GM12873 (cell line): ENCODE measurements around the gene LGI1.

ENCODE experiments used
- CTCF ChIP-seq: IDR thresholded peaks from 2 replicates; pipeline ENCODE4 v1.5.1; 2012; ENCODE audit warnings: low read depth, mild to moderate bottlenecking, moderate library complexity, low read length, control low read depth; ENCODE audit not compliant: insufficient read depth; ENCODE audit errors: missing control alignments

LGI1 gene

DNA sequence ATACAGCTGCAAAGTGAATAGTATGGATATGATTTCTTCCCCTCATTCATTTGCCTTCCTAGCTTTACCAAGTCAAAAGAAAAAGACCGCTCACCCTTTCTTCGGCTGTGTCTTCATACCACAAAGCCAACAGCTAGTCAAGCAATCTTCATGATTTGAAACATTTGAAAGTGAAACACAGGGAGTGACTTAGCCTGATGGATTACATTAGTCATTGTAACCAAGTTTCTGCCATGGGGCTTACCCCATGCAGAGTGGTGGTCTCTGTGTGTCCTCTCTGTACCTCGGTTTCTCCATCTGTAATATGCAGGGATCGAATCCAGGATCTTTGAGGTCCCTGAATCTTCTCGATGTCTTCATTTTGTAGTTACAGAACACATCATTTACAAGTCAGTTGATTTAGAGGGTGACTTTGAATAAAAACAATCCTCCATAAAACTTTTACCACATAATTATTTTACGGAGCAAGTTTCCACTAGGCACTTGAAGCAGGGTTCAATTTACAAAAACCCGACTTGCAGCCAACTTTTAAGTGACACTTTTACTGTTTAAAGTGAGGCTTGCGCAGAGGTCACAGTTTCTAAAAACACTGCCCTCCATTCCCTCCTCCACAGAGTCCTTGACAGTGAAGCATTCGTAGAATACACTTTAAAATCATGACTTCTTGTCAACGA, 2.2 kb upstream of the LGI1 start:
- no peak for TF ChIP-seq CTCF

- no peak for TF ChIP-seq CTCF
Measured at GRCh38 chr10:93756118-93756517, 1.6 kb upstream of the LGI1 start.

- no peak for TF ChIP-seq CTCF
Measured at GRCh38 chr10:93757136-93757535, 600 bp upstream of the LGI1 start.

DNA sequence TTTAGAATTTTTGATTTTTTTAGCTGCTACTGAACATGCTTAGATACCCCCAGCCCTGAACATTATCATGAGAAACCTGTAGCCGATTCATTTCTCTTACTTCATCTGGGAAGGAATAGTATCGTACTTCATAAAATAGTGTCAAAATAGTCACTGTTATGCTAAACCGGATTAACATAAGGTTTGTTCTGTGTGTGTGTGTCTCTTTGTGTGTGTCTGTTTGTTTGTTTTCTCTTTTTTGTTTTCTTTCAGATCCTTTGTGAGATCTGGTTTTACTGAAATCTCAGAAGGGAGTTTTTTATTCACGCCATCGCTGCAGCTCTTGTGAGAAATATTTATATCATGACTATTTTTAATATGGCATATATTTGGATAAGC, 761 bp downstream of the LGI1 start:
- TF ChIP-seq CTCF, result no peak

DNA sequence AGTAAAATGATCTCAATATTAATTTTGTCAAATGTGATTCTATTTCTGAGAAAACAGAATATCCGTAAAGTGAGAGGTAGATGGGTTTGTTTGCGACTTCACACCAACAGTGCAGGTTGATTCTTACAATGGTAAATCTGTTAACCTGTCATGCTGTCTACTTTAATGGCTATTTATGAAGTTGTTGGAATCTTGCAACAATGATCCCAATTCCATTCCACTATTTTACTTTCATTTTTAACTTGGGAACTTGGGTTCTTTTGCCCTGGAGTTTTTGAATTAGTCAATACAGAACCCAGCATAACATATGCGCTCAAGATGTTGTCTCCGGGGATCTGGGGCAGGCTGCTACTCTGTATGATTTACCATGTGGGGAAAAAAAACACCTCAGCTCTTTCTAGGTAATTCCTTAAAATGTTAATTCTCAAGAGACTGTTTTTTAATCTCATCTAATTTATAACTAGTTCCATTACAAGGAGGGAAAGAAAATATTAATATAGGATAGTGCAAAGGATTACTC, 1.2 kb downstream of the LGI1 start:
- TF ChIP-seq CTCF, result no peak

GRCh38 chr10:93760490-93760889, 2.8 kb downstream of the LGI1 start:
- TF ChIP-seq CTCF, result no peak

DNA sequence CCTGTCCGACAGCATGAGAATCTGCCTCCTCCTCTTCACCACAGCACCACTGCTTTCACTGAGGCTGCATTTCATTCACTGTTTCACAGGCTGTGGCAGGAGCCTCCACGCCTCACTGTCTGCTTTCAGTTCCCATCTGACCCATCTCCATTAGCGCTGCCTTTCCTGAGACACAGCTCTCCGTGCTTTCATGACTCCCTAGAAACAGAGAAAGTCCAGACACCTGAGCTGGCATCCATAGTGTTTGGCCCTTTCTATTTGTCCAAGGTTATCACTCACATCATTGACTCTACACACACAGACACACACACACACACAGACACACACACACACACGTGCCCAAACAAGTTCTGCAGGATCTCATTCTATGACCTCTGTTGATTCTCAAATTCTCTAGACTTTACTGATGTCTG, 5.2 kb downstream of the LGI1 start:
- no peak for TF ChIP-seq CTCF

GRCh38 chr10:93766918-93767317, 9.2 kb downstream of the LGI1 start:
- TF ChIP-seq CTCF, result no peak
